ENCODE data around the gene IGSF21. TPM values are rescaled to one million over a fixed set of nuclear protein-coding genes. Genes with fewer than 3 reads are reported as not detected.

Gene IGSF21
- total and polyA plus RNA-seq, 10 of the 15 experiments (the other 5 are each of a cell fraction or from before 2014, with no cell fraction given), result 0.03 to 0.49 TPM; not detected in 8

GRCh38 chr1:18200918-18201317 is 93.3 kb downstream of the IGSF21 start (continued):
- no peak for TF ChIP-seq CEBPZ (IDR thresholded peaks at IDR 0.05; ENCODE audit: low read depth, low read length)
- TF ChIP-seq ZNF217 (IDR thresholded peaks at IDR 0.05), result no peak
- no peak for TF ChIP-seq ZBED1 (IDR thresholded peaks at IDR 0.05; ENCODE audit: borderline replicate concordance)
- no peak for TF ChIP-seq KAT2A (conservative IDR thresholded peaks at IDR 0.05; ENCODE audit: control insufficient read depth, low read depth, low read length)
- TF ChIP-seq KLF5 (IDR thresholded peaks at IDR 0.05; ENCODE audit: partially characterized antibody), result no peak
- no peak for TF ChIP-seq USF2 (IDR thresholded peaks at IDR 0.05; ENCODE audit: borderline replicate concordance, low read depth, low read length)

GRCh38 chr1:18201997-18202719 is 94.6 kb downstream of the IGSF21 start:
- CTCF ChIA-PET, result no interaction called here
- in situ Hi-C loops (cut with MboI), result no loop called here
- no peaks in the 10 kb centered on the region for H3K36me3 ChIP-seq (ENCODE audit: control insufficient read depth in 2 of 2, insufficient read depth in 2 of 2, low read length in 1 of 2)
- no peaks in the 10 kb centered on the region; the same call in 2 of the 3 replicates for H3K9me3 ChIP-seq (replicated peaks; ENCODE audit: control insufficient read depth, insufficient read depth, low read length)
- FAIRE-seq, result no peak
- SMC1A ChIA-PET (ENCODE audit: uncharacterized antibody, unreplicated experiment), result no interaction called here
- TF ChIP-seq STAT3 (IDR thresholded peaks at IDR 0.05; ENCODE audit: low read depth, low read length), result no peak
- TF ChIP-seq ATF2 (IDR thresholded peaks at IDR 0.05; ENCODE audit: low read length), result no peak
- no peak for TF ChIP-seq TBL1XR1 (IDR thresholded peaks at IDR 0.05; ENCODE audit: low read depth, low read length)
- TF ChIP-seq IKZF2 (IDR thresholded peaks at IDR 0.05), result no peak
- no peak for DNase-seq (ENCODE audit: low read depth, low spot score)
- H2AFZ ChIP-seq (ENCODE audit: control insufficient read depth, low read depth, low read length), result no peak overlapping the region
- WGBS (ENCODE audit: insufficient coverage, insufficient replicate concordance, low lambda C conversion rate, missing lambda C conversion rate), result 0% methylated on average over 4 of the region's 4 CpGs
- intact Hi-C loops (cut with micrococcal nuclease; ENCODE audit: unreplicated experiment), result no loop called here
- H3K4me2 ChIP-seq (ENCODE audit: control insufficient read depth, insufficient read depth), result no peak overlapping the region
- H3K79me2 ChIP-seq (ENCODE audit: control insufficient read depth, insufficient read depth, low read length), result no peaks in the 10 kb centered on the region
- H3K4me1 ChIP-seq (ENCODE audit: control insufficient read depth, insufficient read depth, low read length), result no peaks in the 10 kb centered on the region
- no peak for ATAC-seq
- POLR2A ChIA-PET, result no interaction called here
- H4K20me1 ChIP-seq (ENCODE audit: control insufficient read depth, insufficient read depth), result no peaks in the 10 kb centered on the region
- BruUV-seq (replicated peaks), result no TSS peak
- no peak overlapping the region for H3K27ac ChIP-seq (ENCODE audit: control insufficient read depth, insufficient read depth)
- H3K27me3 ChIP-seq (replicated peaks in 1 of 2; ENCODE audit: control insufficient read depth in 2 of 2, insufficient read depth in 2 of 2, low read length in 1 of 2), result peaks cover 2 to 4% of the 10 kb centered on the region in 2 experiments; a peak in 2 of 4 replicates
- no peak overlapping the region for H3K9ac ChIP-seq (ENCODE audit: control insufficient read depth, insufficient read depth, low read length)
- no peak overlapping the region for H3K4me3 ChIP-seq
- RAD21 ChIA-PET (ENCODE audit: unreplicated experiment), result no interaction called here

Measured in GM12878 (cell line).